GM12891 (cell line): Measurements from ENCODE around the gene C1QTNF8.

Source experiments
- PAX5 ChIP-seq: IDR thresholded peaks from 2 replicates; pipeline ENCODE4 v1.6.1; 2011; ENCODE audit warnings: low read length, moderate library complexity, mild to moderate bottlenecking; ENCODE audit not compliant: insufficient read depth, severe bottlenecking
- POLR2A ChIP-seq: IDR thresholded peaks from 2 replicates; pipeline ENCODE4 v1.6.1; 2011; ENCODE audit warnings: low read depth, low read length, control low read depth
- POLR2AphosphoS5 ChIP-seq: IDR thresholded peaks from 2 replicates; pipeline ENCODE4 v1.6.1; 2011; ENCODE audit warnings: low read depth, low read length, control low read depth
- SPI1 ChIP-seq: IDR thresholded peaks from 2 replicates; pipeline ENCODE4 v1.6.1; 2011; ENCODE audit warnings: low read depth, low read length, control low read depth
- TAF1 ChIP-seq: IDR thresholded peaks from 2 replicates; pipeline ENCODE4 v1.6.1; 2011; ENCODE audit warnings: low read depth, low read length, control low read depth

DNA sequence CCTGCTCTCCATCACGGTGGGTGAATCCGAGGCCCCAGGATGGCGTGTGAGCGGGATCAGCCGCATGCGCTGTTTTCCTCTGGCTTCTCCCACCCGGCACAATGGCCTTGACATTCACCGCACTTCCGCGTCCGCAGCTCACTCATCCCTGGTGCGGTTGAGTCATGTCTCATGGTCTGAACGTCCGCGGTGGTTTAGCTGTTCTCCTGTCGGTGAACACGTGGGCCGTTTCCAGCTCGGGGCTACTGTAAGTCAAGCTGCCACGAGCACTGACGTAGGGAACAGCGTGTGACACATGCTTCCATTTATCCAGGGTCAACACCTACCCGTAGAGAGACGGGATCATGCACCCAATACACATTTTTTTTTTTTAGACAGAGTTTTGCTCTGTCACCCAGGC, 41.6 kb upstream of the C1QTNF8 start:
- TF ChIP-seq POLR2A (no peak), POLR2AphosphoS5 (no peak), TAF1 (no peak), SPI1 (no peak), PAX5 (no peak)
